Measurements from ENCODE around the gene MYEOV. TPM values are rescaled to one million over a fixed set of nuclear protein-coding genes. Genes with fewer than 3 reads are reported as not detected.

The MYEOV gene
- polyA plus RNA-seq, 1 donor: 0.65 TPM

GRCh38 chr11:69302447-69303020 is 8.6 kb downstream of the MYEOV start:
- DNase-seq: no peak

GRCh38 chr11:69303427-69303826 is 9.5 kb downstream of the MYEOV start:
- no peak for DNase-seq

GRCh38 chr11:69304258-69304657 is 10.3 kb downstream of the MYEOV start:
- no peak for DNase-seq

GRCh38 chr11:69304686-69305085 is 10.7 kb downstream of the MYEOV start:
- DNase-seq: no peak

GRCh38 chr11:69305885-69306540 is 12.1 kb downstream of the MYEOV start:
- DNase-seq: no peak

GRCh38 chr11:69306821-69307220 is 12.9 kb downstream of the MYEOV start:
- no peak for DNase-seq

- DNase-seq: no peak
These were observed 13.5 kb downstream of the MYEOV start for GRCh38 chr11:69307421-69307820.

- DNase-seq: no peak
These were observed 14.0 kb downstream of the MYEOV start for GRCh38 chr11:69307871-69308431.

- no peak for DNase-seq
These were observed 14.5 kb downstream of the MYEOV start for GRCh38 chr11:69308491-69308911.

- no peak for DNase-seq
These were observed 15.1 kb downstream of the MYEOV start for GRCh38 chr11:69308936-69309615.

GRCh38 chr11:69309631-69310280 is 15.8 kb downstream of the MYEOV start:
- DNase-seq: peak; percentile 57

GRCh38 chr11:69310351-69310750 is 16.4 kb downstream of the MYEOV start:
- no peak for DNase-seq

- no peak for DNase-seq
These were observed 17.2 kb downstream of the MYEOV start for GRCh38 chr11:69310934-69311766.

GRCh38 chr11:69311767-69312385 is 17.9 kb downstream of the MYEOV start:
- no peak for DNase-seq

- DNase-seq: peak; percentile 68
These were observed 18.8 kb downstream of the MYEOV start for GRCh38 chr11:69312453-69313404.

GRCh38 chr11:69313992-69314391 is 20.0 kb downstream of the MYEOV start:
- no peak for DNase-seq

- DNase-seq: no peak
These were observed 20.6 kb downstream of the MYEOV start for GRCh38 chr11:69314555-69314954.

- DNase-seq: no peak
These were observed 23.0 kb downstream of the MYEOV start for GRCh38 chr11:69316956-69317355.

GRCh38 chr11:69317401-69318092 is 23.6 kb downstream of the MYEOV start:
- no peak for DNase-seq

GRCh38 chr11:69318093-69318420 is 24.1 kb downstream of the MYEOV start:
- DNase-seq: no peak

All from hindlimb muscle (tissue), 1 donor.